Measurements from ENCODE around the gene GRB10.

Gene GRB10

GRCh38 chr7:50721160-50721559 lies 61.5 kb downstream of the GRB10 start:
- DNase-seq (ENCODE audit: low read depth in 3 of 3), result no peak

GRCh38 chr7:50720295-50720694 lies 62.4 kb downstream of the GRB10 start:
- DNase-seq (ENCODE audit: low read depth in 3 of 3), result no peak

GRCh38 chr7:50718876-50719275 lies 63.8 kb downstream of the GRB10 start:
- no peak for DNase-seq (ENCODE audit: low read depth in 3 of 3)

- DNase-seq (ENCODE audit: low read depth in 3 of 3), result no peak
These were observed 64.4 kb downstream of the GRB10 start for GRCh38 chr7:50718311-50718710.

GRCh38 chr7:50717181-50717580 lies 65.5 kb downstream of the GRB10 start:
- DNase-seq (ENCODE audit: low read depth in 3 of 3), result no peak

- no peak for DNase-seq (ENCODE audit: low read depth in 3 of 3)
These were observed 67.8 kb downstream of the GRB10 start for GRCh38 chr7:50714857-50715256.

- DNase-seq (ENCODE audit: low read depth in 3 of 3), result no peak
These were observed 69.4 kb downstream of the GRB10 start for GRCh38 chr7:50713123-50713965.

- no peak for DNase-seq (ENCODE audit: low read depth in 3 of 3)
These were observed 70.2 kb downstream of the GRB10 start for GRCh38 chr7:50712252-50713122.

- no peak for DNase-seq (ENCODE audit: low read depth in 3 of 3)
These were observed 71.2 kb downstream of the GRB10 start for GRCh38 chr7:50711271-50712175.

- no peak for DNase-seq (ENCODE audit: low read depth in 3 of 3)
These were observed 72.1 kb downstream of the GRB10 start for GRCh38 chr7:50710441-50711154.

GRCh38 chr7:50709151-50709550 lies 73.5 kb downstream of the GRB10 start:
- DNase-seq (ENCODE audit: low read depth in 3 of 3), result no peak

GRCh38 chr7:50707236-50708006 lies 75.3 kb downstream of the GRB10 start:
- DNase-seq (ENCODE audit: low read depth in 3 of 3), result no peak

GRCh38 chr7:50706469-50706937 lies 76.2 kb downstream of the GRB10 start:
- no peak for DNase-seq (ENCODE audit: low read depth in 3 of 3)

GRCh38 chr7:50704844-50705243 lies 77.9 kb downstream of the GRB10 start:
- DNase-seq (ENCODE audit: low read depth in 3 of 3), result no peak

GRCh38 chr7:50703654-50704053 lies 79.0 kb downstream of the GRB10 start:
- no peak for DNase-seq (ENCODE audit: low read depth in 3 of 3)

GRCh38 chr7:50699143-50699542 lies 83.6 kb downstream of the GRB10 start:
- no peak for DNase-seq (ENCODE audit: low read depth in 3 of 3)

- no peak for DNase-seq (ENCODE audit: low read depth in 3 of 3)
These were observed 84.9 kb downstream of the GRB10 start for GRCh38 chr7:50697748-50698147.

GRCh38 chr7:50696810-50697582 lies 85.7 kb downstream of the GRB10 start:
- no peak for DNase-seq (ENCODE audit: low read depth in 3 of 3)

- DNase-seq (ENCODE audit: low read depth in 3 of 3), result no peak
These were observed 87.7 kb downstream of the GRB10 start for GRCh38 chr7:50695026-50695425.

All from stimulated activated CD4-positive, alpha-beta T cell treated with anti-CD3 and anti-CD28 coated beads, TNF-alpha, amount 100 ng/mL, for 4 hours (primary cell).